WTC11 (cell line): ENCODE data around the gene C1orf198. TPM values are rescaled to one million over a fixed set of nuclear protein-coding genes. Genes with fewer than 3 reads are reported as not detected.

Experiments
- ATAC-seq: fragments of 200-7000 bp; cut with Tn5 transposase; 2 replicates; pipeline ENCODE4 v1.10.0; 2021; ENCODE audit warnings: mild to moderate bottlenecking, moderate library complexity
- CTCF ChIA-PET: fragments of 300-600 bp; sonication (Branson Sonifier 250); formaldehyde crosslinking; loops from one replicate; lab custom pipeline; 2021; ENCODE audit warnings: antibody characterized with exemption; lab: Charles Lee
- POLR2A ChIA-PET: fragments of 350-600 bp; sonication (Branson Sonifier 250); formaldehyde crosslinking; loops from one replicate; lab custom pipeline; 2021; ENCODE audit warnings: antibody characterized with exemption; lab: Charles Lee
- DNase-seq: peaks from one replicate; pipeline ENCODE4 v3.0.0; 2021; ENCODE audit warnings: low spot score
- H3K27ac Mint-ChIP-seq: 2 replicates; pipeline ENCODE4 v1.8.0; 2021; ENCODE audit warnings: mixed read lengths
- H3K27me3 Mint-ChIP-seq: 2 replicates; pipeline ENCODE4 v1.8.0; 2021; ENCODE audit warnings: low read depth, mild to moderate bottlenecking, moderate library complexity, mixed read lengths
- H3K36me3 Mint-ChIP-seq: 2 replicates; pipeline ENCODE4 v1.8.0; 2021; ENCODE audit warnings: mixed read lengths
- H3K4me1 Mint-ChIP-seq: 2 replicates; pipeline ENCODE4 v1.8.0; 2022; ENCODE audit warnings: mixed read lengths
- H3K4me3 Mint-ChIP-seq: 2 replicates; pipeline ENCODE4 v1.8.0; 2021; ENCODE audit warnings: mild to moderate bottlenecking, moderate library complexity, mixed read lengths
- H3K9me3 Mint-ChIP-seq: 2 replicates; pipeline ENCODE4 v1.8.0; 2021; ENCODE audit warnings: mixed read lengths
- AR ChIP-seq: fragments of 250-450 bp; sonication (Bioruptor Pico); IDR thresholded peaks from 2 replicates; pipeline ENCODE4 v1.9.0; 2021; ENCODE audit warnings: mild to moderate bottlenecking
- CBFB ChIP-seq: sonication (generic); formaldehyde crosslinking; IDR thresholded peaks from 2 replicates; pipeline ENCODE4 v1.8.1; 2022; ENCODE audit warnings: mild to moderate bottlenecking, low read depth, missing genetic modification reagents
- CDX4 ChIP-seq: fragments of 250-450 bp; sonication (Bioruptor Pico); IDR thresholded peaks from 2 replicates; pipeline ENCODE4 v1.9.0; 2021; ENCODE audit warnings: moderate library complexity, mild to moderate bottlenecking, inconsistent platforms, borderline replicate concordance
- CREB1 ChIP-seq: sonication (generic); formaldehyde crosslinking; IDR thresholded peaks from 2 replicates; pipeline ENCODE4 v1.8.0; 2023; ENCODE audit warnings: mild to moderate bottlenecking, missing genetic modification reagents
- FOXJ3 ChIP-seq: sonication (generic); formaldehyde crosslinking; IDR thresholded peaks from 2 replicates; pipeline ENCODE4 v1.9.0; 2021; ENCODE audit warnings: missing genetic modification reagents, mild to moderate bottlenecking, borderline replicate concordance
- FOXP4 ChIP-seq: sonication (generic); formaldehyde crosslinking; IDR thresholded peaks from 2 replicates; pipeline ENCODE4 v1.8.0; 2022; ENCODE audit warnings: mild to moderate bottlenecking, missing genetic modification reagents
- JUN ChIP-seq: sonication (generic); formaldehyde crosslinking; IDR thresholded peaks from 2 replicates; pipeline ENCODE4 v1.8.0; 2023; ENCODE audit warnings: mild to moderate bottlenecking, missing genetic modification reagents
- MAX ChIP-seq: sonication (generic); formaldehyde crosslinking; IDR thresholded peaks from 2 replicates; pipeline ENCODE4 v1.8.0; 2022; ENCODE audit warnings: mild to moderate bottlenecking, missing genetic modification reagents
- MXD4 ChIP-seq: fragments of 250-450 bp; sonication (Bioruptor Pico); IDR thresholded peaks from 2 replicates; pipeline ENCODE4 v1.8.0; 2021; ENCODE audit warnings: mild to moderate bottlenecking, moderate library complexity, borderline replicate concordance
- NR1H2 ChIP-seq: sonication (generic); formaldehyde crosslinking; IDR thresholded peaks from 2 replicates; pipeline ENCODE4 v1.9.0; 2021; ENCODE audit warnings: mild to moderate bottlenecking, moderate library complexity, missing genetic modification reagents
- PRRX2 ChIP-seq: fragments of 250-450 bp; sonication (Bioruptor Pico); IDR thresholded peaks from 2 replicates; pipeline ENCODE4 v1.8.0; 2021; ENCODE audit warnings: mild to moderate bottlenecking
- RORB ChIP-seq: fragments of 250-450 bp; sonication (Bioruptor Pico); IDR thresholded peaks from 2 replicates; pipeline ENCODE4 v1.9.0; 2021; ENCODE audit warnings: mild to moderate bottlenecking
- SOX15 ChIP-seq: fragments of 250-450 bp; sonication (Bioruptor Pico); IDR thresholded peaks from 2 replicates; pipeline ENCODE4 v1.9.0; 2021; ENCODE audit warnings: mild to moderate bottlenecking
- TEAD1 ChIP-seq: sonication (generic); formaldehyde crosslinking; IDR thresholded peaks from 2 replicates; pipeline ENCODE4 v1.8.0; 2022; ENCODE audit warnings: mild to moderate bottlenecking, missing genetic modification reagents
- TP53 ChIP-seq: sonication (generic); formaldehyde crosslinking; IDR thresholded peaks from 2 replicates; pipeline ENCODE4 v1.8.1; 2023; ENCODE audit warnings: mild to moderate bottlenecking, missing genetic modification reagents
- USF2 ChIP-seq: sonication (generic); formaldehyde crosslinking; IDR thresholded peaks from 2 replicates; pipeline ENCODE4 v1.8.1; 2023; ENCODE audit warnings: mild to moderate bottlenecking, missing genetic modification reagents, moderate library complexity
- ZBTB43 ChIP-seq: sonication (generic); formaldehyde crosslinking; IDR thresholded peaks from 2 replicates; pipeline ENCODE4 v1.8.1; 2023; ENCODE audit warnings: mild to moderate bottlenecking, missing genetic modification reagents
- ZMAT4 ChIP-seq: fragments of 250-450 bp; sonication (Bioruptor Pico); IDR thresholded peaks from 2 replicates; pipeline ENCODE4 v1.9.0; 2021; ENCODE audit warnings: mild to moderate bottlenecking
- ZNF121 ChIP-seq: sonication (generic); formaldehyde crosslinking; IDR thresholded peaks from 2 replicates; pipeline ENCODE4 v1.8.0; 2023; ENCODE audit warnings: missing genetic modification reagents
- ZNF263 ChIP-seq: sonication (generic); formaldehyde crosslinking; IDR thresholded peaks from 2 replicates; pipeline ENCODE4 v1.8.1; 2022; ENCODE audit warnings: low read depth, mild to moderate bottlenecking, moderate library complexity, missing genetic modification reagents
- ZNF416 ChIP-seq: fragments of 250-450 bp; sonication (Bioruptor Pico); IDR thresholded peaks from 2 replicates; pipeline ENCODE4 v1.9.0; 2021; ENCODE audit warnings: mild to moderate bottlenecking, inconsistent platforms
- ZNF425 ChIP-seq: fragments of 250-450 bp; sonication (Bioruptor Pico); conservative IDR thresholded peaks from 2 replicates; pipeline ENCODE4 v1.9.0; 2021; ENCODE audit warnings: mild to moderate bottlenecking
- total RNA-seq: library from RNA; stranded (reverse); gene quantifications from 3 replicates; pipeline ENCODE4 v1.2.3, GENCODE V29; 2021

Gene C1orf198
- total RNA-seq, 1 experiment from 2014 or later = 26.9 TPM

GRCh38 chr1:230825761-230826160 is 42.6 kb downstream of the C1orf198 start:
- Mint-ChIP-seq H3K9me3 (no peaks in the 10 kb centered on the region), H3K4me1 (no peaks in the 10 kb centered on the region), H3K27me3 (no peaks in the 10 kb centered on the region; the same call in 1 of the 2 replicates), H3K27ac (no peak overlapping the region), H3K36me3 (no peaks in the 10 kb centered on the region), H3K4me3 (no peak overlapping the region)
- ChIA-PET POLR2A (no interaction called here), CTCF (interaction anchor here (0.9 kb wide), 1 partner anchor 100 kb away, joined by 3 read pairs; no protein-coding TSS in a partner anchor)
- DNase-seq (no peak), ATAC-seq (no peak)
- TF ChIP-seq NR1H2 (CRISPR knock-in tag) (no peak), ZNF416 (CRISPR knock-in tag) (no peak)

- H3K9me3 Mint-ChIP-seq = no peaks in the 10 kb centered on the region
- no peaks in the 10 kb centered on the region; the same call in 1 of the 2 replicates for H3K27me3 Mint-ChIP-seq
- H3K27ac Mint-ChIP-seq = no peak overlapping the region
- ChIA-PET CTCF (no interaction called here), POLR2A (no interaction called here)
- DNase-seq = no peak
- no peaks in the 10 kb centered on the region for H3K4me1 Mint-ChIP-seq
- no peak overlapping the region for H3K4me3 Mint-ChIP-seq
- TF ChIP-seq JUN (CRISPR knock-in tag) = no peak
- TF ChIP-seq PRRX2 (CRISPR knock-in tag) = no peak
- no peak for TF ChIP-seq TEAD1 (CRISPR knock-in tag)
- TF ChIP-seq AR (CRISPR knock-in tag) = no peak
- no peak for TF ChIP-seq MXD4 (CRISPR knock-in tag)
- no peak for TF ChIP-seq SOX15
- no peak for TF ChIP-seq ZNF263 (CRISPR knock-in tag)
- TF ChIP-seq FOXP4 = no peak
- TF ChIP-seq RORB (CRISPR knock-in tag) = no peak
- H3K36me3 Mint-ChIP-seq = no peaks in the 10 kb centered on the region
- ATAC-seq = no peak
These were observed 43.2 kb downstream of the C1orf198 start for GRCh38 chr1:230824919-230825721.

GRCh38 chr1:230824551-230824918 is 43.8 kb downstream of the C1orf198 start:
- Mint-ChIP-seq H3K9me3 (no peaks in the 10 kb centered on the region), H3K36me3 (no peaks in the 10 kb centered on the region), H3K27me3 (no peaks in the 10 kb centered on the region; the same call in 1 of the 2 replicates), H3K27ac (no peak overlapping the region), H3K4me3 (no peak overlapping the region), H3K4me1 (no peaks in the 10 kb centered on the region)
- ChIA-PET POLR2A (no interaction called here), CTCF (no interaction called here)
- ATAC-seq (no peak), DNase-seq (no peak)
- TF ChIP-seq TEAD1 (CRISPR knock-in tag) (no peak), TP53 (CRISPR knock-in tag) (no peak), ZMAT4 (CRISPR knock-in tag) (no peak), CDX4 (no peak), ZBTB43 (no peak), CBFB (CRISPR knock-in tag) (no peak), ZNF425 (CRISPR knock-in tag) (no peak), ZNF121 (CRISPR knock-in tag) (no peak), MAX (CRISPR knock-in tag) (no peak), CREB1 (CRISPR knock-in tag) (no peak), USF2 (CRISPR knock-in tag) (no peak), FOXJ3 (CRISPR knock-in tag) (no peak)
